CD8-positive, alpha-beta memory T cell (primary cell): ENCODE data around the gene PCMT1. TPM values are rescaled to one million over a fixed set of nuclear protein-coding genes. Genes with fewer than 3 reads are reported as not detected.
A peak's percentile ranks its signal among the peaks of the same experiment; 100 is the strongest.
"Not testable (repeated sequence)": the region's sequence is repeated elsewhere in the genome, so short reads cannot be mapped to it uniquely, and the experiment has no call there.

Experiments
- CTCF ChIA-PET: fragments of 350-600 bp; sonication (Branson Sonifier 250); formaldehyde crosslinking; loops from one replicate; lab custom pipeline; 2021; ENCODE audit warnings: antibody characterized with exemption; lab: Charles Lee
- POLR2A ChIA-PET: fragments of 350-600 bp; sonication (Branson Sonifier 250); formaldehyde crosslinking; loops from one replicate; lab custom pipeline; 2021; ENCODE audit warnings: antibody characterized with exemption; lab: Charles Lee
- DNase-seq, 5 donors: peaks; one replicate each; pipeline versions ENCODE4 v3.0.0 to v3.0.0-alpha.2; 2020 to 2022; ENCODE audit warnings: mixed read lengths in 1 of 5
- H3K27ac ChIP-seq: one replicate; pipeline ENCODE4 v1.7.0; 2013; ENCODE audit warnings: low read depth, mild to moderate bottlenecking, low read length, moderate library complexity
- H3K27me3 ChIP-seq: 2 replicates; pipeline ENCODE4 v1.7.0; 2013; ENCODE audit warnings: low read length, mild to moderate bottlenecking; ENCODE audit not compliant: insufficient read depth, poor library complexity, severe bottlenecking
- H3K36me3 ChIP-seq: 2 replicates; pipeline ENCODE4 v1.7.0; 2013; ENCODE audit warnings: mild to moderate bottlenecking, low read length, moderate library complexity; ENCODE audit not compliant: insufficient read depth
- H3K4me1 ChIP-seq: 2 replicates; pipeline ENCODE4 v1.7.0; 2013; ENCODE audit warnings: mild to moderate bottlenecking, low read length, moderate library complexity; ENCODE audit not compliant: insufficient read depth
- H3K4me3 ChIP-seq: 2 replicates; pipeline ENCODE4 v1.7.0; 2013; ENCODE audit warnings: mild to moderate bottlenecking, low read length
- H3K9me3 ChIP-seq: 2 replicates; pipeline ENCODE4 v1.7.0; 2013; ENCODE audit warnings: mild to moderate bottlenecking, low read length
- H3K27ac Mint-ChIP-seq, 8 donors: one replicate each; pipeline ENCODE4 v1.8.0; 2020 to 2021; ENCODE audit warnings: mixed read lengths in 8 of 8, mild to moderate bottlenecking in 6 of 8, inconsistent platforms in 3 of 8, moderate library complexity in 3 of 8
- H3K27me3 Mint-ChIP-seq, 2 donors: one replicate each; pipeline ENCODE4 v1.8.0; 2020 to 2021; ENCODE audit warnings: mixed read lengths in 2 of 2, mild to moderate bottlenecking in 1 of 2, moderate library complexity in 1 of 2
- H3K36me3 Mint-ChIP-seq, 3 donors: one replicate each; pipeline ENCODE4 v1.8.0; 2020 to 2021; ENCODE audit warnings: mixed read lengths in 3 of 3, inconsistent platforms in 1 of 3, mild to moderate bottlenecking in 1 of 3
- H3K4me1 Mint-ChIP-seq, 3 donors: one replicate each; pipeline ENCODE4 v1.8.0; 2020 to 2021; ENCODE audit warnings: mixed read lengths in 3 of 3, inconsistent platforms in 1 of 3, mild to moderate bottlenecking in 1 of 3
- H3K4me3 Mint-ChIP-seq, 7 donors: one replicate each; pipeline ENCODE4 v1.8.0; 2020 to 2021; ENCODE audit warnings: mixed read lengths in 7 of 7, mild to moderate bottlenecking in 6 of 7, moderate library complexity in 4 of 7, inconsistent platforms in 2 of 7
- H3K9me3 Mint-ChIP-seq, 5 donors: one replicate each; pipeline ENCODE4 v1.8.0; 2020 to 2022; ENCODE audit warnings: mixed read lengths in 5 of 5, mild to moderate bottlenecking in 3 of 5, moderate library complexity in 2 of 5, inconsistent platforms in 1 of 5
- polyA plus RNA-seq: library from polyadenylated mRNA; unstranded; fragments of 300-500 nt; fragmentation: Illumina TruSeq; gene quantifications from one replicate; pipeline ENCODE4 v1.2.3, GENCODE V29; 2021
- total RNA-seq, 2 experiments: library from RNA; stranded (reverse); gene quantifications; one replicate each; pipeline ENCODE4 v1.2.3, GENCODE V29; 2021

The PCMT1 gene
- total and polyA plus RNA-seq, 3 experiments from 2014 or later = 107 to 148 (median 108) TPM

- ChIA-PET CTCF (interaction anchor here (1.3 to 1.5 kb wide), 2 partner anchors 10 to 90 kb away, joined by 3 to 4 read pairs; no protein-coding TSS in a partner anchor), POLR2A (no interaction called here)
- H3K4me1 Mint-ChIP-seq = peaks cover 6 to 8% (median 7%) of the 10 kb centered on the region in 3 donors
- DNase-seq = no peak
- H3K27me3 Mint-ChIP-seq = no peaks in the 10 kb centered on the region
- peaks cover 0 to 75% (median 10%) of the 10 kb centered on the region in 3 donors for H3K36me3 Mint-ChIP-seq
- no peaks in the 10 kb centered on the region for H3K9me3 Mint-ChIP-seq
- no peak overlapping the region for H3K4me3 Mint-ChIP-seq
- Histone ChIP-seq H3K27me3 (no peaks in the 10 kb centered on the region), H3K9me3 (no peaks in the 10 kb centered on the region), H3K4me3 (no peak overlapping the region), H3K4me1 (peaks cover 11% of the 10 kb centered on the region), H3K36me3 (peaks cover 26% of the 10 kb centered on the region), H3K27ac (no peak overlapping the region)
- H3K27ac Mint-ChIP-seq = peak overlapping the region in 1 of 8 donors; percentile 37
Measured at GRCh38 chr6:149733089-149733720, 16.3 kb upstream of the PCMT1 start.

- H3K27ac ChIP-seq = no peak overlapping the region
- CTCF ChIA-PET = interaction anchor here (0.6 kb wide), 1 partner anchor 16 kb away, joined by 3 read pairs; no protein-coding TSS in a partner anchor
- no peaks in the 10 kb centered on the region for H3K4me1 ChIP-seq
- Mint-ChIP-seq H3K4me3 (no peak overlapping the region), H3K9me3 (no peaks in the 10 kb centered on the region), H3K27me3 (peaks cover 0 to 1% of the 10 kb centered on the region in 2 donors), H3K27ac (peak overlapping the region in 1 of 8 donors; percentile 54), H3K36me3 (peaks cover 3 to 74% (median 6%) of the 10 kb centered on the region in 3 donors), H3K4me1 (peaks cover 0 to 4% (median 0%) of the 10 kb centered on the region in 3 donors)
- POLR2A ChIA-PET = no interaction called here
- peaks cover 28% of the 10 kb centered on the region for H3K36me3 ChIP-seq
- no peak for DNase-seq
- H3K27me3 ChIP-seq = no peaks in the 10 kb centered on the region
- H3K9me3 ChIP-seq = no peaks in the 10 kb centered on the region
- no peak overlapping the region for H3K4me3 ChIP-seq
Measured at GRCh38 chr6:149734915-149735314, 14.6 kb upstream of the PCMT1 start.

- Mint-ChIP-seq H3K4me1 (peaks cover 24 to 35% (median 26%) of the 10 kb centered on the region in 3 donors), H3K36me3 (peaks cover 4 to 41% (median 7%) of the 10 kb centered on the region in 3 donors), H3K27ac (peak overlapping the region in 6 of 8 donors; percentile 83 to 100 (median 93)), H3K4me3 (peak overlapping the region; percentile 94 to 99 (median 95))
- H3K9me3 ChIP-seq, DNase-seq, H3K27me3 ChIP-seq, H3K9me3 Mint-ChIP-seq, H3K27me3 Mint-ChIP-seq: not testable (repeated sequence)
- Histone ChIP-seq H3K4me1 (peaks cover 18% of the 10 kb centered on the region), H3K4me3 (peak overlapping the region; percentile 65), H3K27ac (peak overlapping the region; percentile 70), H3K36me3 (peaks cover 18% of the 10 kb centered on the region)
- CTCF ChIA-PET = interaction anchor here (1.0 to 3.8 kb wide), 4 partner anchors 9 to 41 kb away, joined by 3 to 16 read pairs (median 8); partner anchors contain the start of gene LATS1
- POLR2A ChIA-PET = interaction anchor here (0.6 kb wide), 1 partner anchor 897 kb away, joined by 3 read pairs; no protein-coding TSS in a partner anchor
Measured at GRCh38 chr6:149745252-149745651, 4.3 kb upstream of the PCMT1 start.

GRCh38 chr6:149746147-149746946 is 3.2 kb upstream of the PCMT1 start, which contains the start of gene NUP43:
Gene NUP43, minus strand, starts transcription at chr6:149746529. Its CDS starts 34 bp downstream, at chr6:149746495.
- H3K36me3 ChIP-seq = peaks cover 8% of the 10 kb centered on the region
- Mint-ChIP-seq H3K36me3 (peaks cover 0 to 34% (median 2%) of the 10 kb centered on the region in 3 donors), H3K4me1 (peaks cover 28 to 42% (median 35%) of the 10 kb centered on the region in 3 donors), H3K27ac (peak within 1 kb of the TSS; percentile 83 to 100 (median 92)), H3K9me3 (no peaks in the 10 kb centered on the region), H3K27me3 (peaks cover 0 to 4% of the 10 kb centered on the region in 2 donors), H3K4me3 (peak within 1 kb of the TSS; percentile 94 to 99 (median 95))
- H3K27me3 ChIP-seq = no peaks in the 10 kb centered on the region
- ChIA-PET CTCF (interaction anchor here (2.5 to 3.8 kb wide), 2 partner anchors 22 to 28 kb away, joined by 13 to 16 read pairs; partner anchors contain the start of gene LATS1), POLR2A (interaction anchor here (0.6 kb wide), 1 partner anchor 428 kb away, joined by 3 read pairs; no protein-coding TSS in a partner anchor)
- H3K27ac ChIP-seq = peak within 1 kb of the TSS; percentile 70
- peaks cover 29% of the 10 kb centered on the region for H3K4me1 ChIP-seq
- DNase-seq = peak; percentile 80 to 94 (median 87)
- peak within 1 kb of the TSS; percentile 65 for H3K4me3 ChIP-seq
- no peaks in the 10 kb centered on the region for H3K9me3 ChIP-seq

GRCh38 chr6:149749082-149749593 is 403 bp upstream of the PCMT1 start:
- peak overlapping the region; percentile 88 for H3K4me3 ChIP-seq
- peaks cover 0 to 19% (median 0%) of the 10 kb centered on the region in 3 donors for H3K36me3 Mint-ChIP-seq
- CTCF ChIA-PET = interaction anchor here (1.0 to 2.4 kb wide), 2 partner anchors 25 to 32 kb away, joined by 3 to 8 read pairs; partner anchors contain the start of gene LATS1

GRCh38 chr6:149750136-149750609 is 632 bp downstream of the PCMT1 start:
- ChIA-PET CTCF (interaction anchor here (1.0 to 2.4 kb wide), 2 partner anchors 26 to 33 kb away, joined by 3 to 8 read pairs; partner anchors contain the start of gene LATS1), POLR2A (interaction anchor here (0.6 to 2.0 kb wide), 2 partner anchors 32 to 984 kb away, joined by 4 to 20 read pairs; partner anchors contain the start of gene LATS1)
- peak overlapping the region; percentile 88 for H3K4me3 ChIP-seq
- Mint-ChIP-seq H3K4me3 (peak overlapping the region; percentile 84 to 94 (median 88)), H3K27ac (peak overlapping the region; percentile 74 to 100 (median 86)), H3K4me1 (peaks cover 42 to 66% (median 62%) of the 10 kb centered on the region in 3 donors), H3K27me3 (peaks cover 0 to 3% of the 10 kb centered on the region in 2 donors), H3K36me3 (peaks cover 0 to 19% (median 0%) of the 10 kb centered on the region in 3 donors), H3K9me3 (no peaks in the 10 kb centered on the region)
- H3K27ac ChIP-seq = peak overlapping the region; percentile 86
- peak in 3 of 5 donors; percentile 41 to 66 (median 42) for DNase-seq
- no peaks in the 10 kb centered on the region for H3K9me3 ChIP-seq
- H3K4me1 ChIP-seq = peaks cover 32% of the 10 kb centered on the region
- H3K36me3 ChIP-seq = no peaks in the 10 kb centered on the region
- H3K27me3 ChIP-seq = no peaks in the 10 kb centered on the region

More at GRCh38 chr6:149749082-149749593, 403 bp upstream of the PCMT1 start:
- Mint-ChIP-seq H3K4me3 (peak overlapping the region; percentile 84 to 94 (median 88)), H3K4me1 (peaks cover 38 to 63% (median 55%) of the 10 kb centered on the region in 3 donors), H3K27ac (peak overlapping the region; percentile 58 to 100 (median 83))
- H3K9me3 Mint-ChIP-seq, DNase-seq, H3K36me3 ChIP-seq, H3K27me3 Mint-ChIP-seq, H3K27me3 ChIP-seq, H3K9me3 ChIP-seq: not testable (repeated sequence)
- Histone ChIP-seq H3K27ac (peak overlapping the region; percentile 86), H3K4me1 (peaks cover 35% of the 10 kb centered on the region)
- POLR2A ChIA-PET = interaction anchor here (2.0 kb wide), 1 partner anchor 31 kb away, joined by 20 read pairs; the partner anchor contains the start of gene LATS1

- CTCF ChIA-PET = interaction anchor here (0.8 to 2.4 kb wide), 2 partner anchors 16 to 34 kb away, joined by 3 to 8 read pairs; partner anchors contain the start of gene LATS1
- Histone ChIP-seq H3K4me3 (no peak overlapping the region), H3K9me3 (no peaks in the 10 kb centered on the region), H3K27ac (peak overlapping the region; percentile 86), H3K27me3 (no peaks in the 10 kb centered on the region), H3K4me1 (peaks cover 25% of the 10 kb centered on the region), H3K36me3 (no peaks in the 10 kb centered on the region)
- DNase-seq = no peak
- peak overlapping the region in 2 of 8 donors; percentile 47 to 100 for H3K27ac Mint-ChIP-seq
- H3K27me3 Mint-ChIP-seq = peaks cover 0 to 3% of the 10 kb centered on the region in 2 donors
- H3K9me3 Mint-ChIP-seq = no peaks in the 10 kb centered on the region
- H3K4me3 Mint-ChIP-seq = peak overlapping the region in 4 of 7 donors; percentile 15 to 94 (median 81)
- H3K36me3 Mint-ChIP-seq = peaks cover 0 to 13% (median 4%) of the 10 kb centered on the region in 3 donors
- POLR2A ChIA-PET = interaction anchor here (0.7 to 2.0 kb wide), 2 partner anchors 33 to 185 kb away, joined by 3 to 20 read pairs; partner anchors contain the start of genes GINM1 and LATS1
- peaks cover 41 to 66% (median 60%) of the 10 kb centered on the region in 3 donors for H3K4me1 Mint-ChIP-seq
Measured at GRCh38 chr6:149751239-149751638, 1.7 kb downstream of the PCMT1 start.
